DND-41 (cell line): ENCODE data around the gene THNSL1.

Experiments
- EZH2 ChIP-seq: IDR thresholded peaks from 3 replicates; pipeline ENCODE4 v1.6.1; 2012; ENCODE audit warnings: borderline replicate concordance, low read depth, mild to moderate bottlenecking, moderate library complexity, low read length, inconsistent platforms; ENCODE audit not compliant: severe bottlenecking
- TF ChIP-seq, protein P1 (sequence below): IDR thresholded peaks from 2 replicates; pipeline ENCODE4 v1.5.1; 2012; ENCODE audit warnings: borderline replicate concordance, low read length, moderate library complexity, mild to moderate bottlenecking; ENCODE audit not compliant: poor library complexity, severe bottlenecking; ENCODE audit errors: extremely low read depth

DNA sequence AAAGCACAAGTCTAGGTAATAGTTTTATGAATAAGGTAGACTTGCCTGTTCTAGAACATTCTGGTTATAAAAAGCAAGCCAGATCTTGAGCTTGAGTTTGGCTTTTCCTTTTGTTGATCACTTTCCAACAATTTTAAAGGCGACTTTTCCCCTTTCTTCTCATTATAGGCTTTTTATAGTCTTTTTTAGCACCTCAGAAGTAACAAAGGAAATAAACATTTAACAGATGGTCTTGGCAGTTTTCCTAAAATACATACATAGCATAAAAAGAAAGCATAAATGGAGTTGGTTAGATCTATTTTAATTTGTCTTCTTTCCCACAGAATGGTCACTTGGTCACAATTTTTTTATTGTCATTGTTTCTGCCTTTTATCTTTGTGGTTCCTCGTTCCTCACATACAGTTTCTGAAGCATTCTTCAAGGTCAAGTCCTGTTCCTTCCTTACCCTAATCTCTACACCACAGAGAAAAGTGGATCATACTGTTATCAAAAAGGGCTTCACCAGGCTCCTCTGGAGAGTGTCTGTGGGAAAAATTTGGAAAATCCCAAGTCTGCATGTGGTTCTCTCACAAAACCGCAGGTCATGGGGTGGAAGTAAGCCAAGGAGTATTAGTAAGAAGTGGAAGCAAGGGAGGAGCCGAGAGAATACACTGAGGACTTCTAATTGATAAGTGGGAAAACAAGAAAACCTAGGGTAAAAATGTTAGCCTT, 31.3 kb downstream of the THNSL1 start:
- TF ChIP-seq, protein P1, sequence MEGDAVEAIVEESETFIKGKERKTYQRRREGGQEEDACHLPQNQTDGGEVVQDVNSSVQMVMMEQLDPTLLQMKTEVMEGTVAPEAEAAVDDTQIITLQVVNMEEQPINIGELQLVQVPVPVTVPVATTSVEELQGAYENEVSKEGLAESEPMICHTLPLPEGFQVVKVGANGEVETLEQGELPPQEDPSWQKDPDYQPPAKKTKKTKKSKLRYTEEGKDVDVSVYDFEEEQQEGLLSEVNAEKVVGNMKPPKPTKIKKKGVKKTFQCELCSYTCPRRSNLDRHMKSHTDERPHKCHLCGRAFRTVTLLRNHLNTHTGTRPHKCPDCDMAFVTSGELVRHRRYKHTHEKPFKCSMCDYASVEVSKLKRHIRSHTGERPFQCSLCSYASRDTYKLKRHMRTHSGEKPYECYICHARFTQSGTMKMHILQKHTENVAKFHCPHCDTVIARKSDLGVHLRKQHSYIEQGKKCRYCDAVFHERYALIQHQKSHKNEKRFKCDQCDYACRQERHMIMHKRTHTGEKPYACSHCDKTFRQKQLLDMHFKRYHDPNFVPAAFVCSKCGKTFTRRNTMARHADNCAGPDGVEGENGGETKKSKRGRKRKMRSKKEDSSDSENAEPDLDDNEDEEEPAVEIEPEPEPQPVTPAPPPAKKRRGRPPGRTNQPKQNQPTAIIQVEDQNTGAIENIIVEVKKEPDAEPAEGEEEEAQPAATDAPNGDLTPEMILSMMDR = no peak
- TF ChIP-seq EZH2 = no peak
